NK-92 treated with Interleukin-12 subunit alpha and Interleukin-12 subunit beta, amount 100 ng/mL, for 24 hours (cell line): ENCODE measurements around the gene PAXIP1.
"Not testable (repeated sequence)": the region's sequence is repeated elsewhere in the genome, so short reads cannot be mapped to it uniquely, and the experiment has no call there.

Experiments
- DNase-seq: peaks from one replicate; lab custom pipeline; 2025; lab: John Stamatoyannopoulos, UW

Gene PAXIP1

GRCh38 chr7:154946166-154946565 is 56.8 kb downstream of the PAXIP1 start:
- no peak for DNase-seq

- DNase-seq = no peak
Observed at GRCh38 chr7:154943906-154944305, 59.0 kb downstream of the PAXIP1 start.

GRCh38 chr7:154942691-154943090 is 60.2 kb downstream of the PAXIP1 start:
- DNase-seq = no peak

GRCh38 chr7:154937837-154938236 is 65.1 kb downstream of the PAXIP1 start:
- DNase-seq = no peak

- DNase-seq = not testable (repeated sequence)
Observed at GRCh38 chr7:154934353-154934952, 68.5 kb downstream of the PAXIP1 start.

GRCh38 chr7:154931906-154932305 is 71.0 kb downstream of the PAXIP1 start:
- no peak for DNase-seq

GRCh38 chr7:154929006-154929726 is 73.8 kb downstream of the PAXIP1 start:
- DNase-seq = no peak

GRCh38 chr7:154928136-154929005 is 74.6 kb downstream of the PAXIP1 start:
- peak; percentile 15 for DNase-seq

GRCh38 chr7:154927624-154928125 is 75.2 kb downstream of the PAXIP1 start:
- DNase-seq = peak; percentile 61

GRCh38 chr7:154922472-154922871 is 80.5 kb downstream of the PAXIP1 start:
- not testable (repeated sequence) for DNase-seq

GRCh38 chr7:154919344-154920225 is 83.3 kb downstream of the PAXIP1 start:
- DNase-seq = no peak

GRCh38 chr7:154918741-154919140 is 84.2 kb downstream of the PAXIP1 start:
- no peak for DNase-seq

GRCh38 chr7:154918266-154918665 is 84.7 kb downstream of the PAXIP1 start:
- DNase-seq = no peak

GRCh38 chr7:154917808-154918160 is 85.1 kb downstream of the PAXIP1 start:
- no peak for DNase-seq

GRCh38 chr7:154916856-154917807 is 85.8 kb downstream of the PAXIP1 start:
- DNase-seq = no peak

- DNase-seq = no peak
Observed at GRCh38 chr7:154916381-154916780, 86.5 kb downstream of the PAXIP1 start.

GRCh38 chr7:154915600-154915999 is 87.3 kb downstream of the PAXIP1 start:
- DNase-seq = no peak

- DNase-seq = no peak
Observed at GRCh38 chr7:154914996-154915380, 87.9 kb downstream of the PAXIP1 start.

- DNase-seq = no peak
Observed at GRCh38 chr7:154914308-154914995, 88.5 kb downstream of the PAXIP1 start.
